A549 (cell line): ENCODE measurements around the gene C14orf119. TPM values are rescaled to one million over a fixed set of nuclear protein-coding genes. Genes with fewer than 3 reads are reported as not detected.
A peak's percentile ranks its signal among the peaks of the same experiment; 100 is the strongest.

ENCODE experiments used
- ATAC-seq, 2 experiments: fragments of 200-7000 bp in 1 of 2; fragments of >200 bp in 1 of 2; cut with Nextera tagmentation in 1 of 2; cut with Tn5 transposase in 1 of 2; 3 replicates each; pipeline versions ENCODE4 v1.8.0 to v1.9.1; 2018 to 2020; ENCODE audit warnings: mild to moderate bottlenecking in 1 of 2, moderate library complexity in 1 of 2
- CTCF ChIA-PET: fragments of 300-600 bp; sonication (Branson Sonifier 250); formaldehyde crosslinking; extraction: SDS; loops from one replicate; lab custom pipeline; 2021; ENCODE audit warnings: antibody characterized with exemption, inconsistent platforms; lab: Yijun Ruan, JAX
- POLR2A ChIA-PET: fragments of 350-600 bp; formaldehyde crosslinking; extraction: SDS; loops from one replicate; lab custom pipeline; 2021; ENCODE audit warnings: antibody characterized with exemption, inconsistent platforms; lab: Yijun Ruan, JAX
- DNase-seq, 2 experiments: peaks; one replicate each; pipeline versions ENCODE4 v3.0.0 to v3.0.0-alpha.2; 2011 to 2016; ENCODE audit warnings: low read depth in 1 of 2, low spot score in 1 of 2
- FAIRE-seq: peaks from 2 replicates; lab custom pipeline; 2011; peaks lifted over from hg19 to GRCh38; lab: Jason Lieb, UNC
- H3K27ac ChIP-seq, 2 experiments: fragments of >200 bp; sonication (Bioruptor Twin); formaldehyde crosslinking; 3 replicates each; pipeline ENCODE4 v1.5.1; 2016 to 2017
- H3K4me1 ChIP-seq: fragments of >200 bp; sonication (Bioruptor Twin); formaldehyde crosslinking; 3 replicates; pipeline ENCODE4 v1.6.1; 2016
- H3K4me2 ChIP-seq: fragments of >200 bp; sonication (Bioruptor Twin); formaldehyde crosslinking; 3 replicates; pipeline ENCODE4 v1.6.1; 2016
- H3K4me3 ChIP-seq: fragments of >200 bp; sonication (Bioruptor Twin); formaldehyde crosslinking; 3 replicates; pipeline ENCODE4 v1.5.1; 2016
- H3K9me3 ChIP-seq: fragments of >200 bp; sonication (Bioruptor Twin); formaldehyde crosslinking; 3 replicates; pipeline ENCODE4 v1.6.1; 2016
- BCL3 ChIP-seq: fragments of >200 bp; sonication (Bioruptor Twin); formaldehyde crosslinking; IDR thresholded peaks from 3 replicates; pipeline ENCODE4 v1.6.1; 2016
- CBX8 ChIP-seq: fragments of 200-600 bp; sonication (generic); IDR thresholded peaks from 2 replicates; pipeline ENCODE4 v1.6.1; 2016
- CEBPB ChIP-seq, 2 experiments: fragments of >200 bp in 1 of 2; sonication (Bioruptor Twin) in 1 of 2; formaldehyde crosslinking in 1 of 2; IDR thresholded peaks; 2 replicates each; pipeline ENCODE4 v1.6.1; 2012 to 2016
- CHD4 ChIP-seq: fragments of 200-600 bp; sonication (generic); IDR thresholded peaks from 2 replicates; pipeline ENCODE4 v1.6.1; 2016; ENCODE audit warnings: antibody characterized with exemption, mild to moderate bottlenecking, borderline replicate concordance
- CTCF ChIP-seq: fragments of >200 bp; sonication (Bioruptor Twin); formaldehyde crosslinking; IDR thresholded peaks from 3 replicates; pipeline ENCODE4 v1.5.1; 2016
- EHF ChIP-seq: fragments of 250-450 bp; sonication (Bioruptor Pico); IDR thresholded peaks from 2 replicates; pipeline ENCODE4 v1.5.0; 2020; ENCODE audit warnings: mild to moderate bottlenecking
- ESRRA ChIP-seq: fragments of 150-350 bp; IDR thresholded peaks from 2 replicates; pipeline ENCODE4 v1.6.1; 2014; ENCODE audit warnings: mild to moderate bottlenecking, low read length, borderline replicate concordance
- FOXS1 ChIP-seq: fragments of 250-450 bp; sonication (Bioruptor Pico); IDR thresholded peaks from 2 replicates; pipeline ENCODE4 v1.5.0; 2020; ENCODE audit warnings: mild to moderate bottlenecking, moderate library complexity
- GATA3 ChIP-seq: IDR thresholded peaks from 2 replicates; pipeline ENCODE4 v1.6.1; 2012; ENCODE audit warnings: borderline replicate concordance
- HDAC2 ChIP-seq: fragments of 200-600 bp; sonication (generic); IDR thresholded peaks from 2 replicates; pipeline ENCODE4 v1.6.1; 2016
- HOXB5 ChIP-seq: fragments of 250-450 bp; sonication (Bioruptor Pico); IDR thresholded peaks from 2 replicates; pipeline ENCODE4 v1.5.0; 2020; ENCODE audit warnings: mild to moderate bottlenecking, moderate library complexity
- KDM5A ChIP-seq: fragments of 200-600 bp; sonication (generic); IDR thresholded peaks from 2 replicates; pipeline ENCODE4 v1.6.1; 2016; ENCODE audit warnings: antibody characterized with exemption, mild to moderate bottlenecking
- MYC ChIP-seq: IDR thresholded peaks from 2 replicates; pipeline ENCODE4 v1.6.1; 2012; ENCODE audit warnings: mild to moderate bottlenecking, inconsistent platforms, low read length, improper control_type of control experiment, borderline replicate concordance
- NR3C1 ChIP-seq: fragments of >200 bp; sonication (Bioruptor Twin); formaldehyde crosslinking; IDR thresholded peaks from 3 replicates; pipeline ENCODE4 v1.6.1; 2017
- POLR2AphosphoS2 ChIP-seq: conservative IDR thresholded peaks from 2 replicates; pipeline ENCODE4 v1.6.1; 2012; ENCODE audit warnings: low read length, improper control_type of control experiment, inconsistent platforms
- RAD21 ChIP-seq, 2 experiments: fragments of >200 bp in 1 of 2; sonication (Bioruptor Twin) in 1 of 2; formaldehyde crosslinking in 1 of 2; IDR thresholded peaks in 1 of 2; conservative IDR thresholded peaks in 1 of 2; 2 replicates in 1 of 2; 3 replicates in 1 of 2; pipeline ENCODE4 v1.6.1; 2012 to 2018; ENCODE audit warnings: inconsistent platforms in 1 of 2
- SMC3 ChIP-seq: fragments of >200 bp; sonication (Bioruptor Twin); formaldehyde crosslinking; IDR thresholded peaks from 3 replicates; pipeline ENCODE4 v1.6.1; 2018; ENCODE audit warnings: inconsistent platforms
- TP53 ChIP-seq: fragments of 250-450 bp; sonication (Bioruptor Pico); IDR thresholded peaks from 2 replicates; pipeline ENCODE4 v1.5.0; 2021; ENCODE audit warnings: mild to moderate bottlenecking, moderate library complexity
- ZNF302 ChIP-seq: fragments of 250-450 bp; sonication (Bioruptor Pico); IDR thresholded peaks from 2 replicates; pipeline ENCODE4 v1.9.0; 2021; ENCODE audit warnings: inconsistent platforms, mild to moderate bottlenecking, moderate library complexity
- WGBS: methylation state at CpG from one replicate; pipeline ENCODE4 v1.1.6; 2017; ENCODE audit errors: missing lambda C conversion rate; 5-methylcytosine and 5-hydroxymethylcytosine counted together
- polyA plus RNA-seq, 4 experiments: library from polyadenylated mRNA; depleted of rRNA in 3 of 4; stranded (reverse); fragments of >200 nt; fragmentation: RNase III in 1 of 4; extraction: RNeasy Plus Mini Kit Qiagen cat#74134 plus additional on column Dnase treatment in 1 of 4; gene quantifications; 2 replicates in 3 of 4; 3 replicates in 1 of 4; pipeline ENCODE4 v1.2.3, GENCODE V29; 2011 to 2017

Gene C14orf119
- polyA plus RNA-seq, 2 of the 4 experiments (the other 2 are of a cell fraction) = 82.5 to 102 TPM

GRCh38 chr14:23118506-23119362, 23.4 kb downstream of the C14orf119 start, which contains the start of gene CEBPE:
Gene CEBPE, minus strand, starts transcription at chr14:23119255. Its CDS starts 164 bp downstream, at chr14:23119091.
- ATAC-seq (no peak), DNase-seq (no peak), FAIRE-seq (no peak)
- CTCF ChIA-PET = interaction anchor here (0.6 to 24.2 kb wide), 8 partner anchors 10 to 952 kb away, joined by 3 to 848 read pairs (median 8); partner anchors contain the start of gene SLC7A8
- Histone ChIP-seq H3K4me2 (no peak within 1 kb of the TSS), H3K27ac (no peak within 1 kb of the TSS; a peak in 1 of 6 replicates), H3K9me3 (no peaks in the 10 kb centered on the region), H3K4me1 (peaks cover 22% of the 10 kb centered on the region), H3K4me3 (no peak within 1 kb of the TSS)
- TF ChIP-seq HDAC2 (no peak), KDM5A (no peak), CBX8 (no peak)
- 81% methylated on average over 22 of the region's 32 CpGs for WGBS
- POLR2A ChIA-PET = no interaction called here

- CTCF ChIA-PET = interaction anchor here (0.6 to 24.2 kb wide), 27 partner anchors 9 to 951 kb away, joined by 3 to 848 read pairs (median 9); partner anchors contain the start of genes HOMEZ, PPP1R3E and SLC7A8
- DNase-seq = no peak
- Histone ChIP-seq H3K27ac (no peak overlapping the region; a peak in 1 of 6 replicates), H3K4me2 (no peak overlapping the region), H3K4me3 (no peak overlapping the region), H3K4me1 (peaks cover 13% of the 10 kb centered on the region), H3K9me3 (no peaks in the 10 kb centered on the region)
- TF ChIP-seq ZNF302 (no peak), NR3C1 (no peak), CEBPB (IDR thresholded peaks at IDR 0.05) (no peak), HOXB5 (no peak), GATA3 (no peak)
- WGBS = 62% methylated on average over 16 of the region's 16 CpGs
- POLR2A ChIA-PET = no interaction called here
- ATAC-seq = no peak
- no peak for FAIRE-seq
Measured at GRCh38 chr14:23119363-23120327, 24.3 kb downstream of the C14orf119 start.

GRCh38 chr14:23120541-23121251, 25.4 kb downstream of the C14orf119 start:
- H3K9me3 ChIP-seq = no peaks in the 10 kb centered on the region
- peaks cover 2% of the 10 kb centered on the region; the same call in 2 of the 3 replicates for H3K4me1 ChIP-seq
- WGBS = 18% methylated on average over 9 of the region's 9 CpGs
- ChIA-PET CTCF (interaction anchor here (0.6 to 24.2 kb wide), 67 partner anchors 10 to 1296 kb away, joined by 3 to 848 read pairs (median 4); partner anchors contain the start of genes ACIN1, C14orf119, HOMEZ and PPP1R3E), POLR2A (interaction anchor here (0.6 to 1.0 kb wide), 3 partner anchors 26 to 180 kb away, joined by 3 to 6 read pairs (median 4); partner anchors contain the start of genes ACIN1 and C14orf119)
- no peak overlapping the region; a peak in 1 of 6 replicates for H3K27ac ChIP-seq
- DNase-seq (peak; percentile 81 to 92), ATAC-seq (peak; percentile 86 to 95), FAIRE-seq (no peak)
- no peak overlapping the region for H3K4me3 ChIP-seq
- H3K4me2 ChIP-seq = no peak overlapping the region
- no peak for TF ChIP-seq EHF
- TF ChIP-seq POLR2AphosphoS2 = no peak
- TF ChIP-seq ESRRA = no peak
- TF ChIP-seq BCL3 = no peak
- no peak for TF ChIP-seq CHD4
- TF ChIP-seq CTCF = peak; percentile 100
- no peak for TF ChIP-seq FOXS1 (CRISPR knock-in tag)
- no peak for TF ChIP-seq CBX8
- TF ChIP-seq SMC3 = peak; percentile 100
- TF ChIP-seq MYC = 0 out of 2 replicates have a peak, but pooled peaks have one; percentile 31
- TF ChIP-seq RAD21 (conservative IDR thresholded peaks at IDR 0.05 in 1 of 2, IDR thresholded peaks at IDR 0.05 in 1 of 2) = peak; percentile 99
- no peak for TF ChIP-seq TP53 (CRISPR knock-in tag)
